ENCODE data around the gene CASP8.

The CASP8 gene

DNA sequence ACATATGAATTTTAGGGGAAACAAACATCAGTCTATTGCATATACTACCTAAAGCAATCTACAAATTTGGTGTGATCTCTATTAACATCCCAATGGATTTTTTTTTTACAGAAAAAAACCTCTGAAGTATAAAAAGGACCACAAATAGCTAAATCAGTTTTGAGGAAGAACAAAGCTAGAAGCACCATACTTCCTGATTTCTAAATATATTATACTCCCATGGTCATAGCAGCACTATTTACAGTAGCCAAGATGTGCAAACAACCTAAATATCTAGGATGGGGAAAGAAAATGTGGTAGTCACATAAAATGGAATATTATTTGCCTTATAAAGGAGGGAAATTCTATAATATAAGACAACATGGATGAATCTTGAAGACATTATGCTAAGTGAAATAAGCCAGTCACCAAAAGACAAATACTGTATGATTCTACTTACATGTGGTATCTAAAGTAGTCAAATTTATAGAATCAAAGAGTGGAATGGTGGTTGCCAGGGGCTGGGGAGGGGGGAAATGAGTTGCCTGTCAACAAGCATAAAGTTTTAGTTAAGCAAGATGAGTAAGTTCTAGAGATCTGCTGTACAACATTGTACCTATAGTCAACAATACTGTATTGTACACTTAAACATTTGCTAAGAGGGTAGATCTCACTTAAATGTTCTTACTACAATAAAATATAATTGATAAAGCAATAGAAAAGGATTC lies 17.6 kb upstream of the CASP8 start:
- no peak for DNase-seq (ENCODE audit: low read depth)

DNA sequence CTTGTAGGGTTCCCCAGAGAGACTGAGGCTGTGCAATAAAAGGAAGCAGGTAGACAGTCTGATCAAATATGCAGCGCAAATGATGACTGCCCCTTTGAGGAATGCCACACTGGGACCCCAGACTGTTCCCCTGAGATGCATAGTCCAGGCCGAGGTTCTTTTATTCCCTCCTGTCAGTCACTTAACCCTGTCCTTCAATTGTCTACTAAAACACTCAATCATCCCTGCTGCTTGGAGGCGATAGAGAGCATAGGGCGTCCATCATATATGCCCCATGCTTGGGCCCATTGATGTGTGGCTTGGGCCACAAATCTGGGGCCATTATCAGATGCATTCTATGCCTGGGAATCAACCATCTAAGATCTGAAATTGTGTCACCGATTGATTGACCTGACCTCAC lies 15.5 kb upstream of the CASP8 start:
- no peak for DNase-seq (ENCODE audit: low read depth)

- DNase-seq (ENCODE audit: low read depth) = no peak
Measured at GRCh38 chr2:201246280-201246679, 14.1 kb upstream of the CASP8 start.

DNA sequence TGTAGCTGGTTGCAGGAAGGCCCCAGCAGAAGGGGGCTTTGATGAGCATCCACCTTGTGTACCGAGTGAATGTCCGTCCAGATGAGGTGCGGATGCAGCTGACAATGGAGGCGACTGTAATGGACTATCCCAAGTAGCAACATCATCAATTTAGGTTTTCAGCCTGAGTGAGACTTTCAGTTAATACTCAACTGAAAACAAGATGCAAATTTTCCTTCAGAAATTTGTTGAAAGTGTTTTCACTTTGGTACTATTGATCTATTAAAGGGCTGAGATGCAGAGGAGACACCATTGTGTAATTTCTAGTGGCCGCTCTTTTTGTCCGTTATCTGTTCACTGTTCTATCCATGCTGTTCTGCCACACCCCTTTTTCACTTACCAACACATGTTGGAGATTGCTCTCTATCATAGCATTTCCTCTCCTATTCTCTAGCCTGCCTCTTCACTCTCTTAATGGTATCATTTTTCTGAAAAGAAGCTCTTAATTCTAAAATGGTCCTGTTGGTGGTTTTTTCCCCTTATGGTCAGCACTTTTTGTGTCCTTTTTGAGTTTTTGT lies 12.0 kb upstream of the CASP8 start:
- no peak for DNase-seq (ENCODE audit: low read depth)

GRCh38 chr2:201249889-201250288 lies 10.4 kb upstream of the CASP8 start:
- DNase-seq (ENCODE audit: low read depth) = no peak

DNA sequence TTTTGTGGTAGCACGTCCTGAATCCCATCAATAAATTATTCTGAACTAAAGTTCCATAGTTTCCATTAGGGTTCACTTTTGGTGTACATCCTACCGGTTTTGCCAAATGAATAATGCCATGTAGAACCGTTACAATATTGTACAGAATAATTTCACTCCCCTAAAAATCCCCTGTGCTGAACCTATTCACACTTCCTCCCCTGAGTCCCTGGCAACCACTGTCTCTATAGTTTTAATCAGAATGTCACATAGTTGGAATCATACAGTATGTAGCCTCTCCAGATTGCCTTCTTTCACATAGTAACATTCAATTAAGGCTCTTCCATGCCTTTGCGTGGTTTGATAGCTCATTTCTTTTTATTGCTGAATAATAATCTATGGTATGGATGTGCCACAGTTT lies 9.6 kb upstream of the CASP8 start:
- DNase-seq (ENCODE audit: low read depth) = no peak

DNA sequence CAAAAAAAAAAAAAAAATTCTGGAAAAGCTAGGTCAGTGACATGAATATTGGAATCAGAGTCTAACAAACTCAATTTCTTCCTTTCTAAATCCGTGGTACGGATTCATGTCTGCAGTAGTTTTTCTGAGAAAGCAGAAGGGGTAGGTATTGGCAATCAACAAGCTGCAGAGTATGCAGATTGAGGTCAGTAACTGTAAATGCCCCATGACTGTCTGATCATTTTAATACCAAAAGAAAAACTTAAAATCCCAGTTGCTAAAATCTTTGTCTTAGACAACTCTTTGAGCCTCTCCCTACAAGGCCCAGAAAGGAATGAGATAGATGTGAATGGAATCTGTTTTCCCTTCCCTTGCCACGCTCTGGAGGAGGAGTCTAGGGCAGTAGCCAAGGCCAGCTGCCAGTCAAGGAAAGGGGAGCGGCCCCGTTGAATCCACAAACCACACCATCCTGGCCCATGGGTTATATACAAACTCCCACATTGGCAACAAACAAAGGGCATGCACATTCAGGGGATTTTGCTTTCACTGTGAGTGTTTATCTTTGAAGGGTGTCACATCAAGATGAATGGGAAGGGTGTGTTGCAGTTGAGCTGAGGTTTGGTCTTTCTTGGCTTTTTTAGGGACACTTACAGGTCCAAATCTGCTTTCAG lies 6.1 kb upstream of the CASP8 start:
- DNase-seq (ENCODE audit: low read depth) = no peak

DNA sequence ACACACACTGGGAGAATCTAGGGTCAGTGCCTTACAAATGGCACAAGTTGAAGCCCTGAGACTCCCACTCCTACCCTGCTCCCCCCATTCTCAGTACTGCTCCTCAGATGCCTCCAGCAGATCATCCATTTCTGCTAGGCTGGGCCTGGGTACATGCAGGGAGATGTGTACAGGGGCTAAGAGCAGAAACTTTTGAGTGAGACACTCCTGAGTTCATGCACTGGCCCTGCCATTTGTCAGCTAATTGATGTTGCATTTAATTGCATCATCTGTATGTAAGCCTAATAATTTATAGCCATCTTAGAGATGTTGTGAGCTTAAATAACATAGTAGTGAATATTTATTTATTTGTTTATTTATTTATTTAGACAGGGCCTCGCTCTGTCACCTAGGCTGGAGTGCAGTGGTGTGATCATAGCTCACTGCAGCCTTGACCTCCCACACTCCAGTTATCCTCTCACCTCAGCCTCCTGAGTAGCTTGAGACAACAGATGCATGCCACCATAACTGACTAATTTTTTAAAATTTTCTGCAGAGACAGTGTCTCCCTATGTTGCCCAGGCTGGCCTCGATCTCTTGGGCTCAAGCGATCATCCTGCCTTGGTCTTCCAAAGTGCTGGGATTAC lies 4.8 kb upstream of the CASP8 start:
- DNase-seq (ENCODE audit: low read depth) = no peak

GRCh38 chr2:201256082-201256481 lies 4.3 kb upstream of the CASP8 start:
- no peak for DNase-seq (ENCODE audit: low read depth)

- no peak for DNase-seq (ENCODE audit: low read depth)
Measured at GRCh38 chr2:201257381-201257955, 2.9 kb upstream of the CASP8 start.

- peak; percentile 50 for DNase-seq (ENCODE audit: low read depth)
Measured at GRCh38 chr2:201257956-201258665, 2.2 kb upstream of the CASP8 start.

DNA sequence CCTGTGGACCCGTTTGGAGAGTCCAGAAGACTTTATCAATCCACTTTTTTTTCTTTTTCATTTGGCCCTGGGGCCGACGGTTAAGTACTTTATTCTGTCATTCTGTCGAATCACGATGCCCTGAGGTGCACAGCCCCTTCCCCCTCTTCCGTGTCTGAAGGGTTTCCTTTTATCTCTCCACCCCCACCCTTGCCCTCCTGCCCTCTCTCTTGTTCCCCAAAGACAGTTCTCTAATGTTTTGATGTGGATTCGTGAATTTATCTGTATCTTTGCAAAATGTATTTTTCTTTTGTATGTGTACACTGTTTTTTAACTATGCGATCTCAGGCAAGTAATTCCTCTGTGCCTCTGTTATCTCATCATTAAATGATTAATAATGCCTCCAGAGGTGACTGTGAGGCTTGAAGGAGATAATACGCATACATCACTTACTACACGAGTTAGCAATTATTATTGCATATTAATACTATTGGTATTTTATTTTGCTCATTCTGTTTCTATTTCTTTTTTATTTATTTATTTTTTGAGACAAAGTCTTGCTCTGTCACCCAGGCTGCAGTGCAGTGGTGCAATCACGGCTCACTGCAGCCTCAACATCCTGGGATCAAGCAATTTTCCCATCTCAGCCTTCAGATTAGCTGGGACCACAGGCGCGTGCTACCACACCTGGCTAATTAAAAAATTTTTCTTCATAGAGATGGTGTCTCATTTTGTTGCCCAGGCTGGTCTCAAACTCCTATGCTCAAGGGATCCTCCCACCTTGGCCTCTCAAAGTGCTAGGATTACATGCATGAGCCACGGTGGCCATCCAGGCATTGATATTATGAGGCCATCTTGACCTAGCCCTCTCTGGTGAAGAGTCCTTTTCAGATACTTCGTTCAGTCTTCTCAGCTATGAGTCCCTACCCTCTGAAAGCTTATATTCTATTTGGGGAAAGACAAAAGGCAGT lies 1.4 kb upstream of the CASP8 start:
- DNase-seq (ENCODE audit: low read depth) = no peak

DNA sequence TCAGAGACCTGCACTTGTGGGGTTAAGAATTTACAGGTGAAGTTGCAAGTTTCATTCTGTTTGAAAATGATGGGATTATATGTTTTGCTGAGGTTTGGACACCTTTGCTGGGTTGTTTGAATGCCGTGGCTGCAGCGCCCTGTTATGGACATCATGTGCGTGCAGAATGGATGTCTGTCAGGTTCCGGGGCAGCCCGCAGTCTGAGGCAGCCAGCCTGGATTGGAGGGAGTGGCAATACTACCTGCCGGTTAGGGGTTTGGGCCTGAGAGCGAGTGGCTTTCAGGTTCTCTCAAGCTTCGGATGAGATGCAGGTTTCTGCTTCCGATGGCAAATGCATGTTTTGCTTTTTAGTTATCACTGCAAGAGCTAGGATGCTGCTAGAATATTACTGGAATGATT lies 1.1 kb downstream of the CASP8 start:
- DNase-seq (ENCODE audit: low read depth) = no peak

DNA sequence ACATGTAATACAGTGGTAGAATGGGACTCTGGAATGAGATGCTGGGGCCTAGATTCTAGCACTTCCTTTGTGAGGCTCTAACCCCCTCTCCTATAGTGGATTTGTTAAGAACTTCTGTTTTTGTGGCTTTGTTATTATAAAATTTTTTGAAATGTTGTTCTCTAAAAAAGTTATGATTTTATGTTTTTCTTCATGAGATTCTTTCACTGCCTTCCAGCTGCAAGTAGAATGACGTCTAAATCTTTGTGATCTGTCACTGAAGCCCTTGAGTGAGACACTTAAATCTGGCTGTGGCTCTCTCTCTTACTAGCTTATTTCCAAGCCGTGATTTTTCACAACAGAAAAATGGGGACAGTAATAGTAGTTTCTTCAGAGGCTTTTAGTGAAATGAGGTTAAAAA lies 1.6 kb downstream of the CASP8 start:
- no peak for DNase-seq (ENCODE audit: low read depth)

DNA sequence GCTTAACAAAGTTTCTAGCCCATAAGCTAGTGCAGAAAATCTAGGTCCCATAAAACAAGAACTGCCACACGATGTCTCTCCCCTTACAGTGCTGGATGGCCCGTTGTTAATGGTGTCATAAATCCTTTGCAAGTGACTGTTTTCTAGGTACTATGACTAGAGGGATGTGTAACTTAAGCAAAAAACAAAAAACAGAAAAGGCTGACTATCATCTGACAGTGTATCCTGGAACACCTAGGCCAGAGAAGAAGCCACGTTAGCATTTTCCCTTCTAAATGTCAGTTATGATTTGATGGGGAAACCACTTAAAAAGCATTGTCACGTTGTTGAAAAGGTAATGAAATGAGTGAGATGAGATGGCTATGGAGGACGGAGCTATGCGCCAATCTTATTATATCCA lies 2.4 kb downstream of the CASP8 start:
- DNase-seq (ENCODE audit: low read depth) = no peak

- no peak for DNase-seq (ENCODE audit: low read depth)
Measured at GRCh38 chr2:201263779-201264178, 3.4 kb downstream of the CASP8 start.

DNA sequence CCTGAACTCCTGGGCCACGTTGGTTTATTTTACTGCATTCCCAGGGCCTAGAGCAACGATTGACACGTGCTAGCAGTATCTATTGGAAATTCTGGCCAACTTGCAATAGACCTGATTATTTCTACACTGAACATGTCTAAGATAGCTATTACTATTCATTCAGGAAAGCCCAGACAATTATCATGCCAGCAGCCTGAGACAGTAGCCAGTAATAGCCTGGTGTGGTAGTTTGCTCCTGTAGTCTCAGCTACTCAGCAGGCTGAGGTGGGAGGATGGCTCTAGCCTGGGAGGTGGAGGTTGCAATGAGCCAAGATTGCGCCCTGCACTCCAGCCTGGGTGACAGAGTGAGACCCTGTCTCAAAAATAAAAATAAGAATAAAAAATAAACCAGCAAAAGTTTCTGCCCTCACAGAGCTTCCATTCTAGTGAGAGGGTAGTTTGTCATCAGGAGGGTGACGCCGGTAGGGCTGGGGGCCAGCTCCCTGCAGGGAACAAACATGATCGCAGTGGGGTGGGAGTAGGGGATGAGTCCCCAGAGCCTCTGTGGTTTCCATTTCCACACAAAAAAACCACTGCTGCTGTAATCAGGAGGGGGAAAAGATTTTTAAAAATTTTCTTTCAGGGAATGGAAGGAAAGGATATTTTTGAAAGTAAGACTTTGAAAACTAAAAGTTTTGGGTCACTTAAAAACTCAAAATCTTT lies 4.3 kb downstream of the CASP8 start:
- DNase-seq (ENCODE audit: low read depth) = no peak

- no peak for DNase-seq (ENCODE audit: low read depth)
Measured at GRCh38 chr2:201266629-201267028, 6.3 kb downstream of the CASP8 start.

GRCh38 chr2:201267278-201268030 lies 7.1 kb downstream of the CASP8 start:
- no peak for DNase-seq (ENCODE audit: low read depth)

DNA sequence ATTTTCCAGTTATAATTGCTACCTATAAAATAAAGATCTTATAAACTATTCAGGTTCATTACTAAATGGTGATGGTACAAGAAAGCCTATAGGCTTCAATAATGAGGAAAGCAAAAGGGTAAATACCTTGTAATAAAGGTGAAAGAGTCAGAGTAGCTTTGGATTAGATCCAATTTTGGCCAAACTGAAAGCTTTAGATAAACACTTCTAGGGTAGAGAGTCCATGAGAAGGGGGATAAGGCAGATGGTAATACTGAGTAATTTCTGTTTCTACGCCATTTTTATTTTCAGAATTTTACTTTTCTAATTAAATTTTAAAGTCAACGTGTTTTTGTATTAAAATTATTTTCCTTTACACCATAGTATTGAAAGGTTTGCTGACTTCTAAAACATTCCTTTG lies 9.4 kb downstream of the CASP8 start:
- no peak for DNase-seq (ENCODE audit: low read depth)

Data from non-pigmented ciliary epithelial cell (primary cell).